Uterus (tissue), 4 donors: ENCODE results near the gene ERCC6L2. TPM values are rescaled to one million over a fixed set of nuclear protein-coding genes. Genes with fewer than 3 reads are reported as not detected.

Source experiments
- DNase-seq, 2 donors: peaks; one replicate each; pipeline ENCODE4 v3.0.0-alpha.2; 2019 to 2020
- H3K27ac ChIP-seq, 2 donors: fragments of 200-600 bp; sonication (generic); 1 replicate in 1 of 2; 2 replicates in 1 of 2; pipeline ENCODE4 v1.5.1; 2016 to 2018
- H3K27me3 ChIP-seq, 2 donors: fragments of 200-600 bp; sonication (generic); one replicate each; pipeline ENCODE4 v1.5.1; 2018 to 2019; ENCODE audit warnings: control low read depth in 1 of 2
- H3K36me3 ChIP-seq, 2 donors: fragments of 200-600 bp; sonication (generic); one replicate each; pipeline ENCODE4 v1.5.1; 2019; ENCODE audit warnings: control low read depth in 1 of 2
- H3K4me1 ChIP-seq, 2 donors: fragments of 200-600 bp; sonication (generic); one replicate each; pipeline ENCODE4 v1.5.1; 2018 to 2019; ENCODE audit warnings: control low read depth in 1 of 2
- H3K4me3 ChIP-seq, 2 donors: fragments of 200-600 bp; sonication (generic); 1 replicate in 1 of 2; 2 replicates in 1 of 2; pipeline ENCODE4 v1.5.1; 2018 to 2019; ENCODE audit warnings: mild to moderate bottlenecking in 1 of 2
- H3K9me3 ChIP-seq, 2 donors: fragments of 200-600 bp; sonication (generic); one replicate each; pipeline ENCODE4 v1.5.1; 2019; ENCODE audit warnings: control low read depth in 1 of 2
- CTCF ChIP-seq, 4 experiments: fragments of 200-600 bp in 2 of 4; fragments of 450-650 bp in 2 of 4; sonication (generic) in 2 of 4; IDR thresholded peaks; one replicate each; pipeline ENCODE4 v1.5.1; 2016 to 2019; ENCODE audit warnings: antibody characterized with exemption in 4 of 4, mild to moderate bottlenecking in 2 of 4, moderate library complexity in 1 of 4
- POLR2A ChIP-seq, 2 donors: fragments of 450-650 bp; IDR thresholded peaks; one replicate each; pipeline ENCODE4 v1.6.1; 2016; ENCODE audit warnings: antibody characterized with exemption in 2 of 2, mild to moderate bottlenecking in 1 of 2, moderate library complexity in 1 of 2
- intact Hi-C: fragments of 100-400 bp; cut with DNase I; formaldehyde crosslinking; loops from one replicate; pipeline ENCODE4 v1.15.1; 2023; ENCODE audit warnings: low total_unique reads
- total RNA-seq, 4 donors: library from RNA; depleted of rRNA in 3 of 4; stranded (reverse); fragments of >200 nt in 3 of 4; gene quantifications; one replicate each; pipeline versions ENCODE4 v1.1.0 to v1.2.4, GENCODE V29; 2014 to 2023
- donor health status: DM: yes; HTN: yes; CAD: no.

The ERCC6L2 gene
- total RNA-seq, 4 donors from 2014 or later: 28.8 to 176 (median 60.4) TPM

- Histone ChIP-seq H3K27ac (no peak overlapping the region), H3K36me3 (no peaks in the 10 kb centered on the region), H3K4me1 (no peaks in the 10 kb centered on the region), H3K27me3 (no peaks in the 10 kb centered on the region), H3K9me3 (no peaks in the 10 kb centered on the region), H3K4me3 (no peak overlapping the region)
- intact Hi-C loops: no loop called here
- DNase-seq: no peak
- TF ChIP-seq POLR2A (IDR thresholded peaks at IDR 0.05) (no peak), CTCF (IDR thresholded peaks at IDR 0.05) (no peak)
Measured at GRCh38 chr9:95991326-95991725, 115.8 kb downstream of the ERCC6L2 start.

- intact Hi-C loops: no loop called here
Measured at GRCh38 chr9:95992536-95992935, 117.0 kb downstream of the ERCC6L2 start.

GRCh38 chr9:95993337-95993736 is 117.8 kb downstream of the ERCC6L2 start:
- H3K27ac ChIP-seq: no peak overlapping the region
- H3K27me3 ChIP-seq: no peaks in the 10 kb centered on the region
- H3K36me3 ChIP-seq: no peaks in the 10 kb centered on the region
- no peak for DNase-seq
- no peaks in the 10 kb centered on the region for H3K4me1 ChIP-seq
- H3K4me3 ChIP-seq: no peak overlapping the region
- intact Hi-C loops: no loop called here
- TF ChIP-seq CTCF (IDR thresholded peaks at IDR 0.05): no peak
- no peaks in the 10 kb centered on the region for H3K9me3 ChIP-seq

More at GRCh38 chr9:95992536-95992935, 117.0 kb downstream of the ERCC6L2 start:
- Histone ChIP-seq H3K9me3 (no peaks in the 10 kb centered on the region), H3K27ac (no peak overlapping the region), H3K36me3 (no peaks in the 10 kb centered on the region), H3K4me1 (no peaks in the 10 kb centered on the region), H3K27me3 (no peaks in the 10 kb centered on the region), H3K4me3 (no peak overlapping the region)
- no peak for DNase-seq
- no peak for TF ChIP-seq CTCF (IDR thresholded peaks at IDR 0.05)
- TF ChIP-seq POLR2A (IDR thresholded peaks at IDR 0.05): no peak

- Histone ChIP-seq H3K9me3 (no peaks in the 10 kb centered on the region), H3K4me1 (no peaks in the 10 kb centered on the region), H3K36me3 (no peaks in the 10 kb centered on the region), H3K27me3 (no peaks in the 10 kb centered on the region), H3K27ac (no peak overlapping the region), H3K4me3 (no peak overlapping the region)
- DNase-seq: no peak
- TF ChIP-seq CTCF (IDR thresholded peaks at IDR 0.05) (no peak), POLR2A (IDR thresholded peaks at IDR 0.05) (no peak)
- intact Hi-C loops: no loop called here
Measured at GRCh38 chr9:95999390-95999789, 123.9 kb downstream of the ERCC6L2 start.

GRCh38 chr9:96004379-96004778 is 128.9 kb downstream of the ERCC6L2 start:
- no peaks in the 10 kb centered on the region for H3K27me3 ChIP-seq
- H3K27ac ChIP-seq: no peak overlapping the region
- H3K9me3 ChIP-seq: no peaks in the 10 kb centered on the region
- no peak for TF ChIP-seq CTCF (IDR thresholded peaks at IDR 0.05)
- no peak for TF ChIP-seq POLR2A (IDR thresholded peaks at IDR 0.05)
- no peaks in the 10 kb centered on the region for H3K36me3 ChIP-seq
- intact Hi-C loops: no loop called here
- no peak for DNase-seq
- H3K4me3 ChIP-seq: no peak overlapping the region
- H3K4me1 ChIP-seq: no peaks in the 10 kb centered on the region
